Gastroesophageal sphincter (tissue), 3 donors: ENCODE measurements around the gene C19orf38.

Experiments used
- EP300 ChIP-seq: sonication (generic); formaldehyde crosslinking; IDR thresholded peaks from one replicate; pipeline ENCODE4 v1.6.1; 2017; ENCODE audit warnings: antibody characterized with exemption, mild to moderate bottlenecking
- POLR2AphosphoS5 ChIP-seq: sonication (generic); formaldehyde crosslinking; IDR thresholded peaks from one replicate; pipeline ENCODE4 v1.6.1; 2017; ENCODE audit warnings: antibody characterized with exemption
- TF ChIP-seq, protein P1 (sequence below), 4 experiments: fragments of 200-600 bp in 2 of 4; fragments of 450-650 bp in 2 of 4; sonication (generic) in 1 of 4; IDR thresholded peaks; one replicate each; pipeline ENCODE4 v1.5.1; 2017 to 2019; ENCODE audit warnings: antibody characterized with exemption in 4 of 4, mild to moderate bottlenecking in 2 of 4, moderate library complexity in 2 of 4

GRCh38 chr19:10835089-10835753 lies 13.0 kb upstream of the C19orf38 start:
- TF ChIP-seq EP300 (no peak), POLR2AphosphoS5 (no peak)
- TF ChIP-seq, protein P1, sequence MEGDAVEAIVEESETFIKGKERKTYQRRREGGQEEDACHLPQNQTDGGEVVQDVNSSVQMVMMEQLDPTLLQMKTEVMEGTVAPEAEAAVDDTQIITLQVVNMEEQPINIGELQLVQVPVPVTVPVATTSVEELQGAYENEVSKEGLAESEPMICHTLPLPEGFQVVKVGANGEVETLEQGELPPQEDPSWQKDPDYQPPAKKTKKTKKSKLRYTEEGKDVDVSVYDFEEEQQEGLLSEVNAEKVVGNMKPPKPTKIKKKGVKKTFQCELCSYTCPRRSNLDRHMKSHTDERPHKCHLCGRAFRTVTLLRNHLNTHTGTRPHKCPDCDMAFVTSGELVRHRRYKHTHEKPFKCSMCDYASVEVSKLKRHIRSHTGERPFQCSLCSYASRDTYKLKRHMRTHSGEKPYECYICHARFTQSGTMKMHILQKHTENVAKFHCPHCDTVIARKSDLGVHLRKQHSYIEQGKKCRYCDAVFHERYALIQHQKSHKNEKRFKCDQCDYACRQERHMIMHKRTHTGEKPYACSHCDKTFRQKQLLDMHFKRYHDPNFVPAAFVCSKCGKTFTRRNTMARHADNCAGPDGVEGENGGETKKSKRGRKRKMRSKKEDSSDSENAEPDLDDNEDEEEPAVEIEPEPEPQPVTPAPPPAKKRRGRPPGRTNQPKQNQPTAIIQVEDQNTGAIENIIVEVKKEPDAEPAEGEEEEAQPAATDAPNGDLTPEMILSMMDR (IDR thresholded peaks at IDR 0.05): no peak
